ENCODE measurements around the gene ADGRV1.

ADGRV1 gene, protein sequence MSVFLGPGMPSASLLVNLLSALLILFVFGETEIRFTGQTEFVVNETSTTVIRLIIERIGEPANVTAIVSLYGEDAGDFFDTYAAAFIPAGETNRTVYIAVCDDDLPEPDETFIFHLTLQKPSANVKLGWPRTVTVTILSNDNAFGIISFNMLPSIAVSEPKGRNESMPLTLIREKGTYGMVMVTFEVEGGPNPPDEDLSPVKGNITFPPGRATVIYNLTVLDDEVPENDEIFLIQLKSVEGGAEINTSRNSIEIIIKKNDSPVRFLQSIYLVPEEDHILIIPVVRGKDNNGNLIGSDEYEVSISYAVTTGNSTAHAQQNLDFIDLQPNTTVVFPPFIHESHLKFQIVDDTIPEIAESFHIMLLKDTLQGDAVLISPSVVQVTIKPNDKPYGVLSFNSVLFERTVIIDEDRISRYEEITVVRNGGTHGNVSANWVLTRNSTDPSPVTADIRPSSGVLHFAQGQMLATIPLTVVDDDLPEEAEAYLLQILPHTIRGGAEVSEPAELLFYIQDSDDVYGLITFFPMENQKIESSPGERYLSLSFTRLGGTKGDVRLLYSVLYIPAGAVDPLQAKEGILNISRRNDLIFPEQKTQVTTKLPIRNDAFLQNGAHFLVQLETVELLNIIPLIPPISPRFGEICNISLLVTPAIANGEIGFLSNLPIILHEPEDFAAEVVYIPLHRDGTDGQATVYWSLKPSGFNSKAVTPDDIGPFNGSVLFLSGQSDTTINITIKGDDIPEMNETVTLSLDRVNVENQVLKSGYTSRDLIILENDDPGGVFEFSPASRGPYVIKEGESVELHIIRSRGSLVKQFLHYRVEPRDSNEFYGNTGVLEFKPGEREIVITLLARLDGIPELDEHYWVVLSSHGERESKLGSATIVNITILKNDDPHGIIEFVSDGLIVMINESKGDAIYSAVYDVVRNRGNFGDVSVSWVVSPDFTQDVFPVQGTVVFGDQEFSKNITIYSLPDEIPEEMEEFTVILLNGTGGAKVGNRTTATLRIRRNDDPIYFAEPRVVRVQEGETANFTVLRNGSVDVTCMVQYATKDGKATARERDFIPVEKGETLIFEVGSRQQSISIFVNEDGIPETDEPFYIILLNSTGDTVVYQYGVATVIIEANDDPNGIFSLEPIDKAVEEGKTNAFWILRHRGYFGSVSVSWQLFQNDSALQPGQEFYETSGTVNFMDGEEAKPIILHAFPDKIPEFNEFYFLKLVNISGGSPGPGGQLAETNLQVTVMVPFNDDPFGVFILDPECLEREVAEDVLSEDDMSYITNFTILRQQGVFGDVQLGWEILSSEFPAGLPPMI (N-terminal part only)

DNA sequence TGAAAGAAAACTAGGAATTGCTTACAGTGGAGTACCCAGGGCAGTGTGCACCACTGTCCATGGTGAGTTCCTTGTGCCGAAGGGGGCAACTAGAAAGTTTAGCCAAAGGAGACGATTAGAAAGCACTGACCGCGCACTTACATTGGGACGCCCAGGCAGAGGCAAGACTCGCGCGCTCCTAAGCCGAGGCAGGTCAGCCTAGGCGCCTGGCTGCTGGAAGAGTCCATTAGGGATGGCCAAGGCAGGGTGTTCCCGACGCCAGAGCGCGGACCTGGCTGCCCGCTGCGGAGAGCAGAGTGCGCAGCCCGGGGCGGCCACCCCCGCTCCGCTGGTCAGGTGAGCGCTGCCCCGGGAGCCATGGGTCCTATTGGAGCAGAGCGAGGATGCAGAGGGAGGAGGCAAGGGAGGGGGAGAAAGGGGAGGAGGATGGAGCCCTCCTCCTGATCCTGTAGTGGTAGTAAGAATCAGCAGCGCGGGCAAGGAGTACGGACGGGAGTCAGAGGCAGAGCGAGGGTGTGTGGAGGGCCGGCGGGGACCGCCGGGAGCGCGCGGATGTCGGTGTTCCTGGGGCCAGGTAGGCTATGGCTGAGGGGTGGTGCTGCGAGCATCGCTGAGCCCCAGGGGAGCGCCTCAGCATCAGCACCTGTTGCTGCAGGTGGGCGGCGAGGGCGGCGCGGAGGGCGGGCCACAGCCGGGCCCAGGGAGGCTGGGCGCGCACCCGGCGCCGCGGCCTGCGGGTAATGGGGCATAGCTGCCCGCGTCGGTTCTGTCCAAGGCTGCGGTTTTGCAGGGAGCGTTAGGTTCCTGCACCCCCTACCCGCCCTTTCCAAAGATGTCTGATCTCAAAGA, at the start of gene ADGRV1:
ADGRV1 (plus strand) TSS at position 454 of the 849 bp plus-strand sequence; CDS start at position 553, 99 bp downstream.
- in situ Hi-C loops (cut with MboI; ENCODE audit: low pct_unique_long_range_greater_than_20kb, low sequenced_read_pairs): no loop called here

DNA sequence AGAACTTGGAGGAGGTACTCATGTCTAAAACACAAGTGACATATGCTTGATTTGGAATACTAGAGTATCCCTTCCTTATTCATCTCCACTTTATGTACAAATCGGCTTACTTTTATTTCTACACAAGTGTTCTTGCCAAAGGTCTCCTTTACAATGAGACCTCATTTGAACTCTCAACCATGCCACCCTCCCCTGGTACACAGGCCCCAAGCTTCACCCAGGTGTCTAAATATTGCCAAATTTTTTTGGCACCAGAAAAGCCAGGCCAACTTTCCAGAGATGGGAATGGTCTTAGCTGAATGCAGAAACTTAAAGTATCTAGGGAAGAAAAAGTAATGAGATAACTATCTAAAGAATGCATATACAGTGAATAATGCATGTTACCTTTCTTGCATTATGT, 48.2 kb upstream of the ADGRV1 start:
- in situ Hi-C loops (cut with MboI; ENCODE audit: low pct_unique_long_range_greater_than_20kb, low sequenced_read_pairs): no loop called here
- DNase-seq: no peak

More for the DNA sequence above, at the start of gene ADGRV1:
- DNase-seq: peak; percentile 77

DNA sequence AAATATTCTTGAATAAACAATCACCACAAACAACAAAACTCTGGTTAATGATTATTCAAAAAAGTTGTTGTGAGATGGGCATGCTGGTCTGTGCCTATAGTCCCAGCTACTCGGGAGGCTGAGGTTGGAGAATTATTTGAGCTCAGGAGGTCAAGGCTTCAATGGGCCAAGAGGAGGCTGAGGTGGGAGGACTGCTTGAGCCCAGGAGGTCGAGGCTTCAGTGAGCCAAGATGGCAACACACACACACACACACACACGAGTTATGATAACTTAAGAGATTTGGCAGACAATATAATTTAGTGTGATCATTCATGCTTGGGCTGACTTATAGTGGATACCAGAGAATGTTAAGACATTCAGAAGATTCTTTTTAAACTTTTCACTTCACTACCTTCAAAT, 44.1 kb upstream of the ADGRV1 start:
- DNase-seq: no peak
- in situ Hi-C loops (cut with MboI; ENCODE audit: low pct_unique_long_range_greater_than_20kb, low sequenced_read_pairs): no loop called here

DNA sequence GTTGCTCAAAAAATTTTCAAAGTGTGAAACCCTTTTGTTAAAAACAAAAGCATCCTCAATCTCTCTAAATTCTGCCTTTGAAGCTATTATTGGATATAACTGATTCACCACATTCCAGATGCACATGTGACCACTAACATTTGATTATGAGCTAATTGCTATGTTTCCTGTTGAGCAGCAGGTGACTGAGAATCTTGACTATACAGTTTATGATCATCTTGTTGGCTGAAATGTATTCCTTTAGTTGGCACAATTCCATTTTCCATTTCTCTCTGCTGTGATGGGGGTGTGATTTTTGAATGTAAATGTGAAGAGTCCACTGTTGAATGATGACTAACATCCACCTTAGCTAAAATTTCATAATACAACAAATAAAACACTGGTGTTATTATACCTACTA, 39.9 kb upstream of the ADGRV1 start:
- in situ Hi-C loops (cut with MboI; ENCODE audit: low pct_unique_long_range_greater_than_20kb, low sequenced_read_pairs): no loop called here
- DNase-seq: no peak

DNA sequence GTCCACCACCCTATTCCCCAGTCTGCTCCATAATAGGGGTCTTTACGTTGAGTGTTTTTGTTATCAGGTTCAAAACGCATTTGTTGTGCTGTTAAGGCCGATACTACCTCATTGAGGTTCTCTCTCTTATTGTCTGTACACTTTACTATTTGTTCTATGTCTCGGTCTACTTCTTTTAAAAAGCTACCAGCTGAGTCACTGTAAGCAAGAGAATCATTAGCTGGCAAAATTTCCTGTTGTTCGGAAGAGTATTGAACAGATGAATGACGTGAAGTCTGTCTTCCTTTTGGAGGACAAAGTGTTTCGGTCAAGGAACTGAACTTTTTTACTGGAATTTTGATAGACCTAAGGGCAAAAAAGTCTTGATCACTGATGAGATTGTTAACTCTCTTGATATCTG, 39.5 kb upstream of the ADGRV1 start:
- in situ Hi-C loops (cut with MboI; ENCODE audit: low pct_unique_long_range_greater_than_20kb, low sequenced_read_pairs): no loop called here
- no peak for DNase-seq

DNA sequence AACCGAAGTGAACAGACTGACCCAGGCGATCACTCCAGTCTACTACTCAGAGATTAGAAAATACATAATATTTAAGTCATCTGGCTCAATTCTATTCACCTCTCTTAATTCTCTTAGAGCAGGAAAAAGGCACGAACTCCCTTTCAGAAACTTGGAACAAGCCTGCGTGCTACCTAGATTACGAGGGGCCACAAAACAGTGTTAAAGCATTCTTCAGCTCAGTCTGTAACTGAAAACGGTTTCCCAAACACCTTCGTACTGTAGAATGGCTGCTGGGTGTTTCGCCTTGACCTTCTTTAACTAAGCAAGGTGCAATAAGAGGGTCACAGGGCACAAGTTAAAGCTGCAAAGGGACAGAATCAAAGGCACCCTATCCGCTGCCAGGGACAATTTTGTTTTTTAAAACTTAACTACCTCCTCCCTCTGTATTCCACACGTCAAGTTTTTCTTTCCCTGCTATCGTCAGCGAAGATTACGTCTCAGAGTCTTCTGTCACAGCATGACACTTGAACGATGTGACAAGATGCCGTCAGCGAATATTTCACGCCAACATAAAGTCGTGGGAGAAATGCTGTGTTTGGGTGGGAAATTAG, 29.9 kb upstream of the ADGRV1 start:
- in situ Hi-C loops (cut with MboI; ENCODE audit: low pct_unique_long_range_greater_than_20kb, low sequenced_read_pairs): no loop called here
- DNase-seq: peak; percentile 32

DNA sequence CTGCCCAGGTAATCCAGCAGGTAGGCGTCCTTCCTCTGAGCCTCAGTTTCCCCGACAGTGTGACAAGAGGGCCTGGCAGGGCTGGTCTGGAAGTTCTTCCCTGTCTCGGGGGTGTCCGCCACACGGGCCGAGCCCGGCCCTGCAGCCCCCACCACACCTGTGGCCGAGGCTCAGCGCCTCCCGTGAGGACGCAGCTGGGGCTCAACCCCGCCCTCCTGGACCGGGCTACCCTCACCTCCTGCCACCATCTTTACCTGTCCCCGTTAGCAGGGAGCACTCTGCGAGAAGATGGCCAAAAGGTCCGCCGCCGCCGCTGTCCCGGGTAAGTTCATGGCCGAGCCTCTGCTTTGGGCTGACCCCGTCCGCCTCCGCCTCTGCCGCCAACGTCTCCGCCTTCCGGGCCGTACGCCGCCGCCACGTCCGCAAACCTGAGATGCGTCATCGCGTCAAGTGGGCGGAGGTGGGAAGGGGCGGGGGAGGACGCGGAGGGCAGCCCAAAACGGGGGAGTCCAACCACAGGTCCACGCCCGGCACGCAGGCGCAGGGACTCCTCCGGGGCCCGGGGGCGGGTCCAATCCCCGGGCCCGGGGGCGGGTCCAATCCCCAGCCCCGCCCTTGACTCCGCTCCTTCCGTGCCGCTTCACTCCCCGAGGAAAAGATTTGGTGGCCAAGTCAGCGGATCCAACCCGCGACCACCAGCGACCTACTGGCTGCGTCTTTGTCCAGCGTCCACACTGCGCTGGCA, 29.2 kb upstream of the ADGRV1 start, which contains the start of gene LYSMD3:
LYSMD3 (minus strand) TSS at position 391 of the 745 bp plus-strand sequence. CDS start 4,295 bp downstream, outside the sequence.
- in situ Hi-C loops (cut with MboI; ENCODE audit: low pct_unique_long_range_greater_than_20kb, low sequenced_read_pairs): no loop called here
- peak; percentile 95 for DNase-seq

DNA sequence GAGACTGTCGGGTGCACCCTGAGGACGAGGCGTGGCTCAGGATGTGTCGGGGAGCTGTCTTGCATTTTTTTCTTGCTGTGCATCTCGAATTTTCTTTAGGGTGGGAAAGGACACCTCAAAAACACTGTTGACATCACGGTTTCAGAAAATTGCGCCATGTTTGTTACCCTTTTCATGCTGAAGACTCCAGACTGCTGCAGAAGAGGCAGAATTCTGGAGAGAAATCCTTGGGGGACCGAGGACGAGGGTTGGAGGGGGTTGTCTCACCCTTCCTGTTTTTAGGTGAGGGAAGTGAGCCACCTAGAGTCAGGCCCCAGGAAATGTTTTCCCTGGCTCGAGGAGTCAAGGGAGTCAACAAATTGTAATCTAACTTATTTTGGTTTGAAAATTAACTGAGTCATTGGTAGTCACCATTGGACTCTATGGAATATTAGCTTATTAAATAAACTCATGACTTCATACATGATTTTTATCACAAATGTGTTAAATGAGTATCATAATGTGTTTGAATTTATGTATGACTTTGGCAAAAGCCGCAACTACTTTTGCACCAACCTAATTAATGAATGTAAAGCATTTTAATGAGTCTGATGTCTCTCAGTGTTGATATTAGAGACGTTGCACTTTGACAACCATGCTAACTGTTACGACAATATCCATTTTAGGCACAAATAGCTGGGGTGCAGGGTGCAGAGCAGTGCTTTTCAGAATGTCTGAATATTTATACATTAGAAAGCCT, 28.5 kb upstream of the ADGRV1 start:
- peak; percentile 82 for DNase-seq
- in situ Hi-C loops (cut with MboI; ENCODE audit: low pct_unique_long_range_greater_than_20kb, low sequenced_read_pairs): no loop called here

DNA sequence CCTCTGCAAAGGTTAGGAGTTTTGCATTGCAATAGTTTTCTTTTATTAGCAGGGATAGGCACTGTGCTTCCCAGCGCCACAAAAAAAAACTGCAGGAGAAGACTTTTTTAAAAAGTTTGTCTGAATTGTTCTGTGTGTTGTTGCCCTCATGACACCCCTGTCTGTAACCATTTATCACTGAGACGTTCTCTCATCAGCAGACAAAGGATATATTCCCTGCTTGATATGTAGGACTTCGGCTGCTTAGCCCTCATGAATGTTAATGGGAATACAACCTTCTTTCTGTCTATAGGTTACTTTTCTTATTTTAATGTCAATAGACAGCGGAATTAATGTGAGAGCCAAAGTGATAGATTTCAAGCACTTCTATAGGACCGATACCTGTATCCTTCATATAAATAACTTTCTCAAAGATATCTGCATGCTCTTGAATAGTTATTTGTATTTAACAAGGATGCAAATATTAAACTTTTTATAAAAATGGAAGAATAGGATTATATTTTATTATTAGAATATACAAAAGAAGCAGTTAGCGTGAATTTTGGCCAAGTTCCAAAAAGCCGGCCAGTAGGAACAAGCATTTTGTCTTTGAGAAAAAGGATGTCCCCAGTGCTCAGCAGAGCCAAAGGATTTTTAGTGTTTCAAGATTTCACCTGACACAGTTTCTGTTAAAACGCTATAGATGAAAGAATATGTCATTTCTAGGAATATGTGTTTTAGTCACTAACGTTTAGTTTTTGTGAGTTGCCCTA, 27.7 kb upstream of the ADGRV1 start:
- in situ Hi-C loops (cut with MboI; ENCODE audit: low pct_unique_long_range_greater_than_20kb, low sequenced_read_pairs): no loop called here
- DNase-seq: no peak

DNA sequence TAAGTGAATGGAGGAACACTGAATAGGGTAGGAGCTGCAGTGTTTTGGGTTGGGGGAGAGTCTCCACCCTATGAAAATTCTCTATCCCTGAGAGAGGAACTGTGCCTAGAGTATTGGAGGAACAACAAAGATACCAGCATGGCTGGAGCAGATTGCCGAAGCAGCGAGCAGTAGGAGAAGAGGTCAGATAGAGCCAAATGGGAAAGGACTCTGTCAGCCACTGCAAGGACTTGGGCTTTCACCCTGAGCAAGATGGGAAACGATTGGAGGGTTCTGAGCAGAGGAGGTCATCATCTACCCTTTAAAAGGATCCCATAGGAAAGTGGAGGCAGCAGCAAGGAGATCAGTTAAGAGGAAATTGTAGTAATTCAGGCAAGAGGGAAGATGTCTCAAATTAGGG, 24.8 kb upstream of the ADGRV1 start:
- in situ Hi-C loops (cut with MboI; ENCODE audit: low pct_unique_long_range_greater_than_20kb, low sequenced_read_pairs): no loop called here

DNA sequence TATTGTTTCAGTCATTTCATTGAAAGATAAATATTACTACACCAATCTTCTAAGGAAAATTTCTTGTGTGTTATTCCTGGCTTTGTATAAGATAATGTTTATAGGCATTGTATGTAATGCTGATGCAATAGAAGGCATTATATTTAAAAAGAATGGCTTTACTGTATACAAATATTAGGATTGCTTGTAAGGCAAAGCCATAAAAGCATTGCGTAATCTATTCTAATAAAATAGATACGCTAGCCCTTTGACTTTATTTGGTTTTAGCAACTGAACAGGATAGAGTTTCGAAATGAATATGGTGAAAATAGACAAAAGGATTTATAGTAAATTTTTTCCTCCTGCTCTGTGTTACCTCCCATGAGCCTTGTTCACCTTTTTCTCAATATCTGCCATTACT, 23.7 kb upstream of the ADGRV1 start:
- in situ Hi-C loops (cut with MboI; ENCODE audit: low pct_unique_long_range_greater_than_20kb, low sequenced_read_pairs): no loop called here
- no peak for DNase-seq

More for the DNA sequence above, 24.8 kb upstream of the ADGRV1 start:
- DNase-seq: no peak

DNA sequence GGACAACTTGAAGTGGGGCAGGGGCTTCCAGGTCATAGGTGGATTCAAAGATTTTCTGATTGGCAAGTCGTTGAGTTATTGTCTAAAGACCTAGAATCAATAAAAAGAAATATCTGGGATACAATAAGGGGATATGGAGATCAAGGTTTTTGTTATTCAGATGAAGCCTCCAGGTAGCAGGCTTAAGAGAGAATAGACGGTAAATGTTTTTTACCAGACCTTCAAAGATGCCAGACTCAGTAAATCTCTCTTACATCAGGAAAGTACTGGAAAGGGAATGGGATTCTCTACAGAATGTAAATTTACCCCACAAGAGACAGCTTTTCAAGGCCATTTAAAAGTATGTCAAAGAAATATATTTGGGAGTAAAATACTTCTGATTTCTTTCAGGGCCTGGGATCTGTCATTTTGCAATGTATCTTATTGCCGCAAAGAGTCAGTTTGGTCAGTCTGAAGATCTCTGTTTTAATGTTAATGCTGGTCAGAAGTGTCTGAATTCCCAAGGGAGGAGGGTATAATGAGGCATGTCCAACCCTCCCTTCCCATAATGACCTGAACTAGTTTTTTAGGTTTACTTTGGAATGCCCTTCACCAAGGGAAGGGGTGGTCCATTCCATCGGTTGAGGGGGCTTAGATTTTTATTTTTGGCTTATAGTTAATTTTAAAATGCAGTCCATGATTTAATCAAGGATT, 15.6 kb upstream of the ADGRV1 start:
- in situ Hi-C loops (cut with MboI; ENCODE audit: low pct_unique_long_range_greater_than_20kb, low sequenced_read_pairs): no loop called here

DNA sequence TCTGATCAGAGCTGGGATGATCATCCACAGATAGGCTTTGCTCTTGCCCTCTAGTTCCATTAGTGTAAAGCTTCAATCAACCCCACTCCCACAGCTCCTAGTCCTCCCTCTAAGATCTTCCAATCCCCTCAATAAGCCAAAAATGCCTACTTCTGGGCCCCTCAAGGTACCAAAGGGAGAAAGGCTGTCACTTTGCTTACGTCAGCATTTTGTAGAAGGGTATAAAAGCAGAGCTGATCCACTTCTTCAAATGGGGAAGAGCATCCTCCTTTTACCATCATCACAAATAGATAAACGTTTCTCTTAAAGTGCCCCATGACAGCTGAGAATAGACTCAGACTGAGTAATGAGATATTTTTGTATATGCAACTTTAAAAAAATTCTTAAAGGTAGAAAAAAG, 13.1 kb upstream of the ADGRV1 start:
- DNase-seq: no peak
- in situ Hi-C loops (cut with MboI; ENCODE audit: low pct_unique_long_range_greater_than_20kb, low sequenced_read_pairs): no loop called here

More for the DNA sequence above, 15.6 kb upstream of the ADGRV1 start:
- DNase-seq: no peak

DNA sequence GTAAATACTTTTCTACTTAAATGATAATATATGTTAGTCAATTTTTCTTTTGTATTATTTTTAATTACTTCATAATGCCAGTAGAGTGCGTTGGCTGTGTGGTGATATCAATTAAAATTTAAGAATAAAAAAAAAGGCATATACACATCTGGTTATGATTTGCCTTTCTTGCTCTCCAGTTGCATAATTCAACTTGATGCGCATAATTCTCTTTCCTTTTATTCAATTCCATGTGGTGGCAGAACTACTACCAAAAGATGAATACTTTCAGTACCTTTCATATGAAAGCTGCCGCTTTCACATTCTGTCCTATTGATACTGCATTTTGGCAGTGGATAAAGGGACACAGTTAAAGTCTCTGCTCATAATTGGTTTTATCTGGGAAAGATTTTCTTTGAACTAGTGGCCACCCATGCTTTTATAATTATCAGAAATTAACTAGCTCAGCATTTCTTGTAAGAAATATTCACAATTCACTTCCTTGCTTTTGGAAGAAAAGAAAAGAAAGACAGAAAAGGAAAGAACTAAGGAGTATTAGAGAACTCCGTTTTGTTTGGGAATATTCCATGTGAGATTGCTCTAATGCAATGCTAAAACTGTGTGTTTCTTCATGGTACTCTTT, 12.3 kb upstream of the ADGRV1 start:
- DNase-seq: no peak
- in situ Hi-C loops (cut with MboI; ENCODE audit: low pct_unique_long_range_greater_than_20kb, low sequenced_read_pairs): no loop called here

DNA sequence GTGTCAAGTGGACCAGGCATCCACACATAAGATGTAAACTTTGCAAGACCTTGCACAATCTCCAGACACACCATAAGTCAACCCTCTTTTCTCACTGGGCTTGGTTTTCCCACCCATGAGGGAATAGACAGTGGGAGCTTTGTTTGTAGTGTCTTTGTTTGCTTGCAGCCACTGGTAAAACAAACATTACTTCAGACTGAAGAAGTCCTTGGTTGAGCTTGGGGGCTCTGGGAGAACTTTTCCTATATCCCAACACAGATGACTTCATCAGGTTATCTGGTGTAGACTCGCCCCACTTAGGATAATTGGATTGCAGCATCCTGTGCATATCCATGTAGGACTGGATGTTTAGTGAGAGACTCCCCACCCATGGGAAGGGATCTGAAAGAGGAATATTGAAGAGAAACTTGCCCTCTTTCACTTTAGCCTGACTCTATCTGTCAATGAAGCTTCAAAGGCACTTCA, 11.5 kb upstream of the ADGRV1 start:
- DNase-seq: no peak
- in situ Hi-C loops (cut with MboI; ENCODE audit: low pct_unique_long_range_greater_than_20kb, low sequenced_read_pairs): no loop called here
